GM19238 (cell line): ENCODE results near the gene CLTB.
"Not testable (repeated sequence)": the region's sequence is repeated elsewhere in the genome, so short reads cannot be mapped to it uniquely, and the experiment has no call there.

Experiments
- DNase-seq: peaks from one replicate; pipeline ENCODE4 v3.0.0; 2011; ENCODE audit warnings: low spot score; ENCODE audit not compliant: insufficient read length

Gene CLTB, protein sequence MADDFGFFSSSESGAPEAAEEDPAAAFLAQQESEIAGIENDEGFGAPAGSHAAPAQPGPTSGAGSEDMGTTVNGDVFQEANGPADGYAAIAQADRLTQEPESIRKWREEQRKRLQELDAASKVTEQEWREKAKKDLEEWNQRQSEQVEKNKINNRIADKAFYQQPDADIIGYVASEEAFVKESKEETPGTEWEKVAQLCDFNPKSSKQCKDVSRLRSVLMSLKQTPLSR

DNA sequence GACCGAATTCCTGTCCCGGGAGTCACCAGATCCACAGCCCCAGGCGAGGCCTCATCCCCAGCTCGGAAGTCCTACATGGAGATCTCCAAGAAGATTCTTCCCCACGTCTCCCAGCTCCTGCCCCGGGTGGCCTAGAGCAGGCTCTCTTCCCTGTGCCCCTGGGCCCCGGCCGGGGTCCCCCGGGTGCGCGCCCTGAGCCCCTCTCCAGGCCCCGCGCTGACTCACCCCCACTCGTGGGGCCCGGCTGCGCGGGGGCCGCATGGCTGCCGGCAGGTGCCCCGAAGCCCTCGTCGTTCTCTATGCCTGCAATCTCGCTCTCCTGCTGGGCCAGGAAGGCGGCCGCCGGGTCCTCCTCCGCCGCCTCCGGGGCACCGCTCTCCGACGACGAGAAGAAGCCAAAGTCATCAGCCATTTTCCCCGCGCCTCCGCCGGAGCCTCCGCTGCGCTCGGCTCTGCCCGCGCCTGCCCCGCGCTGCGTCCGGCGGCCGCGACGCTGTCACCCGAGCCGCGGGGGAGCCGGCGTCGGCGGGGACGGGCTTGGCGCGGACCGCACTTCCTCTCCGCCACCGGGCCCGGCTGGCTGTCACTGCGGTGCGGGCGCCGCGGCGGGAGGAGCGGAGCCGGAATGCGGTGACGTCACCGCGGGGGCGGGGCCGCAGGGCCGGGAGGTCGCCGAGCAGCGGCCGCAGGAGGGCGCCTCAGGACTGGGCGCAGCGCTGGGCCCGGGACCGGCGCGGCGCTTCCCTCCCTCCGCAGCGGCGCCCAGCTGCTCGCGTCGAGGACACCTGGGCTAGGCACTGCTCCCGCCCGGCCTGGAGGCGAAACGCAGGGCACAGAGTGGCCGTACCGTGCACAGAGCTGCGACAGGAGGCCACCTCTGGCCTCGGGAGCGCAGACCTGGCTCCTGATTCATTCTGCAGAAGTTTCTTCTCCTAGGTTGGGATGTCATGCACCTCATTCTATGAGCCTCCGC lies at the start of gene CLTB:
TSS of gene CLTB (minus strand) at position 588 of the 973 bp plus-strand sequence. CDS start at position 412, 176 bp downstream.
- DNase-seq = peak; percentile 95

DNA sequence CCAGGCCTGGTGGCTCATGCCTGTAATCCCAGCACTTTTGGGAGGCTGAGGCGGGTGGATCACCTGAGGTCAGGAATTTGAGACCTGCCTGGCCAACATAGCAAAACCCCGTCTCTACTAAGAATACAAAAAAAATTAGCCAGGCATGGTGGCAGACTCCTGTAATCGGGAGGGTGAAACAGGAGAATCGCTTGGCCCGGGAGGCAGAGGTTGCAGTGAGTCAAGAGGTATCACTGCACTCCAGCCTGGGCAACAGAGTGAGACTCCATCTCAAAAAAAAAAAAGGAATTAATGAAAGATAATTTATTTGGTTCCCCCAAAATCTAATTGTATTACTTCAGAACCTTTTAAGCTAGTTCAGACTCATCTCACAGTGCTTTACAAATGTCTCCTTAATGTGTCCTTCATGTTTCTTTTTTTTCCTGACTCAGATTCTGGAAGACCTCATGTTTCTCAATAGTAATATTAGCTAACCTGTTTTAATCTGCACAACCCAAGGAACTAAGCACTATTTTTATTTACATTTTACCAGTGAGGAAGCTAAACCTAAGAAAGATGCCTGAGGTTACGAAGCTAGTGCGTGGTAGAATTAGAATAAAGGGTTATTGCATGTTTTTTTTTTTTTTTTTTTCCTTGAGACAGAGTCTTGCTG lies 46.9 kb upstream of the CLTB start:
- no peak for DNase-seq

DNA sequence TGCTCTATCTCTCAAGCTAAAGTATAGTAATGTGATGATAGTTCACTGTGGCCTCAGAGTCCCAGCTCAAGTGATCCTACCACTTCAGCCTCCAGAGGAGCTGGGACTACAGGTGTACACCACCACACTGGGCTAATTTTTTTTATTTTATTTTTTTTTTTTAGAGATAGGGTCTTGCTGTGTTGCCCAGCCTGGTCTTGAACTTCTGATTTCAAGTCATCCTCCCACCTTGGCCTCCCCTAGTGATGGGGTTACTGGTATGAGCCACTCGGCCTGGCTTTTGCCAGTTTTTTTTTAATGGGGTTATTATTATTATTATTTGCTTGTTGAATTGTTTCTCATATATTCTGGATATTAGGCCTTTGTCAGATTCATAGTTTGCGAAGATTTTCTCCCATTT lies 45.0 kb upstream of the CLTB start:
- DNase-seq = no peak

DNA sequence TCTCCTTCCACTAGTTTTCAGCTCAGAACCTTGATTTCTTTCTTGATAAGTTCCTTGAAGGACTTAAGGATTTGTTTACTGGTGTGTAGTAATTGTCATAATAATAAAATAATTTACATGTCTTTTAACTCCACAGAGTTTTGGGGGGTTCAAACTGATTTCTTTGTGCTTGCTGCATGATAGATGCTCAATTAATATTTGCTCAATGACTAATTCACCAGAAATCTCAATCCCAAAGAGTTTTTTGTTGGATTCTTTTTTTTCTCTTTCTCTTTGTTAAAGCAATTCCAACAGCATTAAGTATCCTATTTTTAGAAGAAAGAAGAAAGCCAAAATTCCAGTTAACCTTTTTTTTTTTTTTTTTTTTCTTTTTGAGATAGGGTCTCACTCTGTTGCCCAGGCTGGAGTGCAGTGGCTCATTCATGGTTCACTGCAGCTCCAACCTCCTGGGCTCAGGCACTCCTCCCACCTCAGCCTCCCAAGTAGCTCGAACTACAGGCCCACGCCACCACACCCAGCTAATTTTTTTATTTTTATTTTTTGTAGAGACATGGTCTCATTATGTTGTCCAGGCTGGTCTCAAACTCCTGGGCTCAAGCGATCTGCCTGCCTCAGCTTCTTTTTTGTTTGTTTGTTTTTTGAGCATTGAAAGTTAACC lies 42.7 kb upstream of the CLTB start:
- no peak for DNase-seq

DNA sequence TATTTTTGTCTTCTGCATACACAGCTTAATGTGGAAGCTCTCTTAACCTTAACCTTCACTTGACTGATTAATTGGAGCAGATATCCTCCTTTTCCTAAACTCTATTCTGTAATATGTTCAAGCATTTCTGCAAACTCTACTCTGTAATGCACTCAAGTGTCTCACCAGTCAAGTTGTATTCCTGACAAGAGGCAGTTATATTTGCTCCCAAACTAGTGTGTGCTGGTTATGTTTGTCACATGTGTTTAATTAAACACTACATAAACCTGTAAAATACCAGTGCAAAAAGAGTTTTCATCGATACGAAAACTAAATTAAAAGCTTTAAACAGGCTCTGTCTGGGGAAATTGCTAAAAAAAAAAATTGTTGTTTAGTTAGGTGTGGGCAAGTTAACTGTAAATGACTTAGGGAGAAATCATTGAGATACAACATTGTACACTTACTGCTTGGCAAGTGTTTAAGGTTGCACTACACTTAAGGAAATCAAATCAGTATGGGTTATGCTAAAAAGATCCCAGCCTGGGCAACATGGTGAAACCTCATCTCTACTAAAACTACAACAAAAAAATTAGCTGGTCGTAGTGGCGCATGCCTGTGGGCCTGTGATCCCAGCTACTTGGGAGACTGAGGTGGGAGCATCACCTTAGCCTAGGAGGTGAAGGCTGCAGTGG lies 38.5 kb upstream of the CLTB start:
- no peak for DNase-seq

DNA sequence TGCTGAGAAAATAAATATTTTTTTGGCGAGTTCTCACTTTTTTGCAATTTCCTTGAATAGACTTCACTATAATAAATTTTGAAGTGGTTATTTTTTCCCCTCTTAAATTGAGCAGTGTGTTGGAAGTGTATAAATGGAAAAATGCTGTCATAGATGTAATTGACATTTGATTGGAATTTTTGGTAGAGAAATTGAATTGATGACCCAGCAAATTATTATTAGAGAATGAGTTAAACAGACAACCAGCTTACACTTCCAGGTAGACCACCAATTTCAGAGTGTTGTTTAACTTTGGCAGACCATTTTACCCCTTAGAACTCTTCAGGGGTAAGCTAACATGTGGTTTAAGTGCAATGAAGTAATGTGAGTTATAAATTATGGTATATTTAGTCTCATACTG lies 33.7 kb upstream of the CLTB start:
- DNase-seq = no peak

DNA sequence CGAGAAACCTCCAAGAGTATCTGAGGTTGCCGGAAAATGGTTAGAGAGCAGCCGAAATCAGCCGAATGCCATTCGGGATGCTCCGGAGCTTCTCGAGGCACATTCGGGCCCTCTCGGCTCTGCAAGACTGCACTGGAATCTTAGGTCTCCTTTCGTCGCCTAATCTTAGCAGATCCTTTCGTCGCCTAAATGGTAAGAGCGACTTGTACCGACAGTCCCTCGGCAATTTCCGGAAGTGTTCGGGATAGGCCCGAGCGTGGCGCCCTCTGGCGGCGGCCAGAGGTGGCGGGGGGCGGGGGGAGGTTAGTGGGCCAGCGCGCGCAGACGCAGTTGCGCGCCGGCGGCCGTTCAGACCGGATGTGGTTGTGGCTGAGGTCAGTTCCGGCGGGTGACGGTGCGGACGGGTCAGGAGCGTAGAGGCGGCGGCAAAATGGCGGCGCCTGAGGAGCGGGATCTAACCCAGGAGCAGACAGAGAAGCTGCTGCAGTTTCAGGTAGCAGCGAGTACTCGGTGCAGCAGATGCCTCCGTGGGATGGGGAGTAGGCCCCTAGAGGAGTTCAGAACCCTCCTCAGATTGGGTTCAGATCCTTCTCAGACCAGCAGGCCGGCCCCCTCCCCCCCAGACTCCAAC lies 31.8 kb upstream of the CLTB start, which contains the start of gene FAF2:
TSS of gene FAF2 (plus strand) at position 408 of the 631 bp plus-strand sequence. CDS start at position 431, 23 bp downstream.
- DNase-seq = peak; percentile 95

DNA sequence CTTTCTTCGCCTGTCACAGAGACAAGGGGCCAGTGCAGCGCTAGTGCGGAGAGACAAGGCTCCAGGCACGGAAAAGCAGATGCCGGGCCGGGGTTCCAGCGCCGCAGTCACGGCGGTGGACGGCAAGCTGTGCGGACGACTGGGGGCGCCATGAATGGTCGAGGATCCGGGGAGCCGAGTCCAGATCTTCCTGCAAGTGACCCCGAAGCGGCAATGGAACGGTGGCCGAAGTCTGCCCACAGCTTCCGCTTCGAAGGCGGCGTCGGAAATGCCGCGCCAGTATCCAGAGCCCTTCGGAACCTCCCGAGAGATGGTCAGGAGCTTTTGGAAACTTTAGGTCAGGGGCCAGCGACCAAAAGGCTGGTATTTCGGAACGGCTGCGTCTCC lies 31.2 kb upstream of the CLTB start:
- DNase-seq = peak; percentile 13

DNA sequence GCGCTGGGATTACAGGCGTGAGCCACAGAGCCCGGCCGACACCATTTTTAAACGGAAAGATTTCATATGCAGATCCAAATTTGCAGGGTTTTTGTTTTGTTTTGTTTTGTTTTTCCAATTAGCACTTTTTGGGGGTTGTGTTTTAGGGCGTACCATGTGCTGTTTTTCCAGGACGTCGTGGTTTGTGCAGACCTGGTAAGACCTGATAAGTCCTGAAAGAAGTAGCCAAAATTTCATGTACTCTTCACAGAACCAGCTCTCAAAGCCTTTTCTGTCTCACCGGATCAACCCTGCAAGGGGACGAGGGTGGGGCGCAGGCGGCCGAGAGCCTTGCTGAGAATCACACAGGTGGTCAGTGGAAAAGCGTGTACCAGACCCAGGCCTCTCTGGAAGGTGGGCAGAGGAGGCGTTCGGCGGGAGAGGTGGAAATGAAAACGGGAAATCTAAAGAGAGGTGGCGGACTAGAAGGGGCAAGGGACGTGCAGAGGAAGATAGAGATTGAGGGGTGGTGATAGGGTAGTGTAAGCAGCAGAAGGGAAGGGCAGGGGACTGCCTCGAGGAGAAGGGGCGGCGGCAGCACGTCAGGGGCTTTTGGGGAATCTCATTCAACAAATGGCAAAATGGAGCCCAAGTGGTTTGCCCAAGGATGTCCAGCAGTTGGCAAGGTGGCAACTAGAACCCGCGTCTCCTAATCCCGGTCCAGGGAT lies 30.7 kb upstream of the CLTB start:
- DNase-seq = no peak

DNA sequence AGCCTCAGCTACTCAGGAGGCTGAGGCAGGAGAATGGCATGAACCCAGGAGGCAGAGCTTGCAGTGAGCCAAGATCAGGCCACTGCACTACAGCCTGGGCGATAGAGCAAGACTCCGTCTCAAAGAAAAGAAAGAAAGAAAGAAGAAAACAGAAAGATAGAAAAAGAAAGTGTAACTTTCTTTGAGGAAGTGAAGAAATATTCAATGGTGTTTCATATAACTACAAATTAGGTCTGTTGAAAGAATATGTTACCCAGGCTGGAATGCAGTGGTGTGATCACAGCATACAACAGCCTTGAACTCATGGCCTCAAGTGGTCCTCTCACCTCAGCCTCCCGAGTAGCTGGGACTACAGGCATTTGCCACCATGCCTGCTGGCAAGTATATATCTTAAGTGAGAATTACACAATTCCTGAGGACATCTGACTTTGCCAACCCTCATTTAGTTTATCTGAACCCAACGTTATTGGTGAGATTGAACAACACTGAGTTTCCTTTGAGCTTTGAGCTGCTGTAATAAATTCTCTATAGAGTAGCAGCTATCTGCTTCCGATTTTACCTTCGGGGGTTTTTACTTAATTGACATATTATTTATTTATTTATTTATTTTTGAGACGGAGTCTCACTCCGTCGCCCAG lies 29.8 kb upstream of the CLTB start:
- DNase-seq = no peak

DNA sequence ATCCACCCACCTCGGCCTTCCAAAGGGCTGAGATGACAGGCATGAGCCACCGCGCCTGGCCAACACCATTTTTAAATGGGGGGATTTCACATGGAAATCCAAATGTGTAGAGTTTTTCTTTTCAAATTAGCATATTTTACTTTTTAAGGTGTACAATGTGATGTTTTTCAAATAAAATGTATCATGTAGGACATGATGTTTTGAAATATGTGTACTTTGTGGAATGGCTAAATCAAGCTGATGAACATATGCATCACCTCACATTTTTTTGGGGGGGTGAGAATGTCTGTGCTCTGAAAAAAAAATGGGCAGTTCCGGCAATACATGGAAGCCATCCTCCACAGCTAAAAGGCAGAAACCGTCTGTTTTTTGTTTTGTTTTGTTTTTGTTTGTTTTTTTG lies 28.4 kb upstream of the CLTB start:
- DNase-seq = no peak

DNA sequence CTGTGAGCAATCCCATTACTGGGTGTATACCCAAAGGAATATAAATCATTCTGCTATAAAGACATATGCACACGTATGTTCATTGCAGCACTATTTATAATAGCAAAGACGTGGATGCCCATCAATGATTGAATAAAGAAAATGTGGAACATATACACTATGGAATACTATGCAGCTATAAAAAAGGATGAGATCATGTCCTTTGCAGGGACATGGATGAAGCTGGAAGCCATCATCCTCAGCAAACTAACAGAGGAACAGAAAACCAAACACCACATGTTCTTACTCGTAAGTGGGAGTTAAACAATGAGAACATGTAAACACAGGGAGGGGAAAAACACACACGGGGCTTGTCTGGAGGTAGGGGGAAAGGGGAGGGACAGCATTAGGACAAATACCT lies 26.6 kb upstream of the CLTB start:
- DNase-seq = not testable (repeated sequence)

DNA sequence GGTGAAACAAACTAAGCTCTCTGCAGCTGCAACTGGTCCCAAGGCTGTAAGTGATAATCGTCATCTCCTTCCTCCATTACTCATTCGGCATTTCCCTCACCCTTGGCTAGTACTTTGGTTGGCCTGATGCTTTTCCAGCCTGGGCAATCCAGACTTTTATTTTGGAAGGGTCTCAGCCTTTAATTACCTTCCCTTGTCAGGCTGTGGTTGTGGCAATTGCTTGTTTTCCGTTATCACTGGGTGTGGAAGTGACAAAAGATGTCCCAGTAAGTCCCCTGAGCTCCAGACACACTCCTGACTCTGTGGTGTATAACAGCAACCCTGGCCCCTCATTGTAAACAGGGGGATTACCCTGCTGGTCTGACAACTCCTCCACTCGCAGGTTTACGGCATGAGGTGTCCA lies 25.6 kb upstream of the CLTB start:
- DNase-seq = no peak

DNA sequence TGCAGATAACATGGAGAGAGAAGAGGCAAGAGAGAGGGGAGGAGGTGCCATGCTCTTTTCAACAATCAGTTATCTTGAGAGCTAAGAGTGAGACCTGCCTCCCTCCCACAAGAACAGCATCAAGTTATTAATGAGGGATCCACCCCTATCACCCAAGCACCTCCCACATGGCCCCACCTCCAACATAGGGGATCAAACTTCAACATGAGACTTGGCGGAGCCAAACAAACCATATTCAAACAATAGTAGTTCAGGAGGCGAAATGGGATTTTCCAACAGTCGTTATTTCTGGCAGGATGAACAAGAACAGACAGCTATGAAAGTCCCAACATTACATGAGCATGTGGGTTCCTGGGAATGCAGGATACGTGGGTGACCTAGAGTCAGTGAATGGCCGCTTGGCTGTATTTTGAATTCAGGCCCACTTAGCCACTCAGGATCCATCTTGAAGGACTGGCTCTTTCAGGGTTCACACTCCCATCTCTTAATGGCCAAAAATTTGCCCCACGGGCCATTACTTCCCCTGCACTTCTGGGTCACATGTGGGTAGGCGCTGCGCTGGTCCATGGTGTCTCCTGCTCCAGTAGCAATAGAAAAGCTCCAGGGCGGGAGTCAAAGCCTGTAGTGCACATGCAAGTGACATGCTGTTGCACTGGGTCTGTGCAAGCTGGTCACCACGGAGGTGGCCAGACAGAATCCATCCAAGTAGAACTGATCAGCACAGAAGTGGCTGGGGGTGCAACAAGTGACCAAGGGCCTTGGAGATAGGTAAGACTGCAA lies 24.8 kb upstream of the CLTB start:
- no peak for DNase-seq

DNA sequence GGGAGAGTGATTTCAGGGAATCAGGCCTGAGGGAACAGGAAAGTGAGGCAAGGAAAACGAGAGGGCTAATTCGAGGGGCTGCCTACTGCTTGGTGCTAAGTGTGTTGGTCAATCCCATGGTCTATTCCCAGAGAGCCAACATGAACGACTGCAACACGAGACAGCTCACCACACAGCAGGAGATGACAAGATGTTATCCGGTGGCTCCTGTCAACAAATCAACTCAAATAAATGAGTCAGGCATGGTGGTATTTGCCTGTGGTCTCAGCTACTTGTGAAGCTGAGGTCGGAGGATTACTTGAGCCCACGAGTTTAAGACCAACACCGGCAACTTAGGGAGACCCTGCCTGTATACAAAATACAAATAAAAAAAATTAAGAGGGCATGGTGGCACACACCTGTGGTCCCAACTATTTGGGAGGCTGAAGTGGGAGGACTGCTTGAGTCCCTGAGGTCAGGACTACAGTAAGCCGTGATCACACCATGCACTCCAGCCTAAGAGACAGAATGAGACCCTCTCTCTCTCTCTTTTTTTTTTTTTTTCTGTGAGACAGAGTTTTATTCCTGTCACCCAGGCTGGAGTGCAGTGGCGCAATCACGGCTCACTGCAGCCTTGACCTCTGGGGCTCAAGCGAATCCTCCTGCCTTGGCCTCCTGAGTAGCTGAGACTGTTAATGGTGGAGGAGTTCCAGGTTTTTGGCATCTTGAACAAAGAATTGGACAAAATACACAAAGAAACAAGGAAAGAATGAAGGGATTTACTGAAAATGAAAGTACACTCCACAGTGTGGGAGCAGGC lies 22.8 kb upstream of the CLTB start:
- no peak for DNase-seq

DNA sequence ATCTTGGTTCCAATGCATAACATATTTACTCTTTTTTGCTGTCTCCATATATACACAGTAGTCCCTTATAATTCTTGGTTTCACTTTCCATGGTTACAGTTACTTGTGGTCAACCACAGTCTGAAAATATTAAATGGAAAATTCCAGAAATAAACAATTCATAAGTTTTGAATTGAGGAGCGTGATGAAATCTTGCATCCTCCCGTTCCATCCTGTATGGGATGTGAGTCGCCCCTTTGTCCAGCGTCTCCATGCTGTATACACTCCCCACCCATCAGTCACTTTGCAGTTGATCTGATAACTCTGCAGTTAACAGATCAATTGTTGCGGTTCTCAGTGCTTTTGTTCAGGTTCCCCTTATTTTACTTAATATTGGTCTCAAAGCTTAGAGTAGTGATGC lies 20.3 kb upstream of the CLTB start:
- DNase-seq = no peak

DNA sequence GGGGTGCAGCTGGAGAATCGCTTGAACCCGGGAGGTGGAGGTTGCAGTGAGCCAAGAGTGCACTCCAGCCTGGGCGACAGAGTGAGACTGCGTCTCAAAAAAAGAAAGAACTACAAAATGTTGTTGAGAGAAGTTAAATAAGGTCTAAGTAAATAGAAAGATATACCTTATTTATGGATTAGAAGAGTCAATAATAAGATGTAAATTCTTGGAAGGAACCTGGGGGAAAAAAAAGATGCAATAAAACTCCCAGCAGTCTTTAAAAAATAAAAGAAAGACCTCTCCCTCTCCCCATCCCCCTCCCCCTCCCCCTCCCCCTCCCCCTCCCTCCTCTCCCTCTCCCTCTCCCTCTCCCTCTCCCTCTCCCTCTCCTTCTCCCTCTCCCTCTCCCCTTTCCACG lies 16.4 kb upstream of the CLTB start:
- no peak for DNase-seq

DNA sequence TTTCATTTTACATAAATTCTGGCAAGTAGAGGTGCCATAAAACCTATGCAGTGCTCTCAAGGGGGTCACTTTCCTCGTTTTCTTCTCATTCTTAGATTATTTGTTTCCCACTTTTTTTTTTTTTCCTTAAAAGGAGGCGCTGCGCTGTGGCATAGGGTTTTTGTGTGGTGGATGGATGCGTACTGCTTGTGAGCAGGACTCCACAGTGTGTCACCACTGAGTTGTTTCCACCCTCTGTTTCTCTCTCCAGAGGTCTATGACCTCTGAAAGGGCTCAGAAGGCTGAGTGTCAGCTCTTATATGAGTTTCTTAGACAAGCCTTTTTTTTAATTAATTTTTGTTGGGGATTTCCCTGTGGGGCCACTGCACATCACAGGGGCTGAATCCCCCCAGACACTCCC lies 13.6 kb upstream of the CLTB start:
- DNase-seq = no peak
